HepG2 (cell line): ENCODE results near the gene NAPB. TPM values are rescaled to one million over a fixed set of nuclear protein-coding genes. Genes with fewer than 3 reads are reported as not detected.

ENCODE experiments used
- BCL6 ChIP-seq: IDR thresholded peaks from 2 replicates; pipeline ENCODE4 v1.6.1; 2016; ENCODE audit warnings: missing genetic modification reagents, missing compliant biosample characterization
- JUNB ChIP-seq: sonication (generic); formaldehyde crosslinking; IDR thresholded peaks from 2 replicates; pipeline ENCODE4 v1.8.0; 2022; ENCODE audit warnings: missing genetic modification reagents, mild to moderate bottlenecking, borderline replicate concordance
- MATR3 ChIP-seq: sonication (generic); formaldehyde crosslinking; IDR thresholded peaks from 2 replicates; pipeline ENCODE4 v1.4.0; 2020; ENCODE audit warnings: missing genetic modification reagents
- MAZ ChIP-seq, 2 experiments: sonication (generic) in 1 of 2; formaldehyde crosslinking in 1 of 2; IDR thresholded peaks; 2 replicates each; pipeline versions ENCODE4 v1.5.0 to v1.6.1; 2012 to 2020; ENCODE audit warnings: low read depth in 2 of 2, mild to moderate bottlenecking in 2 of 2, borderline replicate concordance in 1 of 2, improper control_type of control experiment in 1 of 2, low read length in 1 of 2, missing genetic modification reagents in 1 of 2, moderate library complexity in 1 of 2
- NR3C1 ChIP-seq: sonication (generic); formaldehyde crosslinking; IDR thresholded peaks from 2 replicates; pipeline ENCODE4 v1.4.0; 2020; ENCODE audit warnings: missing genetic modification reagents
- PAWR ChIP-seq: sonication (generic); formaldehyde crosslinking; IDR thresholded peaks from 2 replicates; pipeline ENCODE4 v1.4.0; 2020; ENCODE audit warnings: missing genetic modification reagents, mild to moderate bottlenecking, borderline replicate concordance
- SIN3B ChIP-seq: fragments of 150-350 bp; IDR thresholded peaks from 2 replicates; pipeline ENCODE4 v1.6.1; 2014; ENCODE audit warnings: low read length
- TEAD3 ChIP-seq: optimal IDR thresholded peaks from 2 replicates; pipeline ENCODE3; 2016; ENCODE audit warnings: borderline replicate concordance
- ZNF205 ChIP-seq: IDR thresholded peaks from 2 replicates; pipeline ENCODE4 v1.6.1; 2018; ENCODE audit warnings: missing biosample characterization, missing genetic modification reagents
- ZNF326 ChIP-seq: sonication (generic); formaldehyde crosslinking; IDR thresholded peaks from 2 replicates; pipeline ENCODE4 v1.4.0; 2020; ENCODE audit warnings: missing genetic modification reagents, borderline replicate concordance
- ZNF441 ChIP-seq: sonication (generic); formaldehyde crosslinking; IDR thresholded peaks from 2 replicates; pipeline ENCODE4 v1.7.0; 2021; ENCODE audit warnings: missing genetic modification reagents, borderline replicate concordance
- ZNF749 ChIP-seq: sonication (generic); formaldehyde crosslinking; IDR thresholded peaks from 2 replicates; pipeline ENCODE4 v1.8.0; 2022; ENCODE audit warnings: mild to moderate bottlenecking, missing genetic modification reagents, moderate library complexity, borderline replicate concordance
- polyA plus RNA-seq, 8 experiments: library from polyadenylated mRNA; depleted of rRNA in 3 of 8; stranded (reverse) in 7 of 8; unstranded in 1 of 8; fragments of >200 nt; fragmentation: Illumina TruSeq in 4 of 8; extraction: Trizol in 4 of 8; gene quantifications; 2 replicates each; pipeline versions ENCODE4 v1.2.1 to v1.2.3, GENCODE V29; 2011 to 2016; ENCODE audit warnings: low read depth in 4 of 8, missing spikeins in 1 of 8, mixed read lengths in 1 of 8; ENCODE audit not compliant: insufficient read depth in 1 of 8
- total RNA-seq, 5 experiments: library from RNA; depleted of rRNA; stranded (reverse); fragments of >200 nt; fragmentation: Illumina TruSeq; extraction: Trizol; gene quantifications; 2 replicates each; pipeline ENCODE4 v1.2.3, GENCODE V29; 2016; ENCODE audit warnings: low read depth in 1 of 5
- TF ChIP-seq, protein P1 (sequence below): sonication (generic); formaldehyde crosslinking; IDR thresholded peaks from 2 replicates; pipeline ENCODE4 v1.5.1; 2020; ENCODE audit warnings: mild to moderate bottlenecking, missing genetic modification reagents, borderline replicate concordance
- TF ChIP-seq, protein P2 (sequence below): sonication (generic); formaldehyde crosslinking; IDR thresholded peaks from 2 replicates; pipeline ENCODE4 v1.4.0; 2020; ENCODE audit warnings: mild to moderate bottlenecking, missing genetic modification reagents
- TF ChIP-seq, protein P3 (sequence below): sonication (generic); formaldehyde crosslinking; IDR thresholded peaks from 2 replicates; pipeline ENCODE4 v1.5.0; 2020; ENCODE audit warnings: missing genetic modification reagents, mild to moderate bottlenecking, borderline replicate concordance
- TF ChIP-seq, protein P4 (sequence below): conservative IDR thresholded peaks from 2 replicates; pipeline ENCODE4 v1.6.1; 2018; ENCODE audit warnings: missing genetic modification reagents
- TF ChIP-seq, protein P5 (sequence below): IDR thresholded peaks from 2 replicates; pipeline ENCODE4 v1.6.1; 2016; ENCODE audit warnings: low read depth, control low read depth

NAPB gene
- total and polyA plus RNA-seq, 2 of the 13 experiments (the other 11 are each of a cell fraction or from before 2014, with no cell fraction given), result 15.2 to 16.1 TPM

DNA sequence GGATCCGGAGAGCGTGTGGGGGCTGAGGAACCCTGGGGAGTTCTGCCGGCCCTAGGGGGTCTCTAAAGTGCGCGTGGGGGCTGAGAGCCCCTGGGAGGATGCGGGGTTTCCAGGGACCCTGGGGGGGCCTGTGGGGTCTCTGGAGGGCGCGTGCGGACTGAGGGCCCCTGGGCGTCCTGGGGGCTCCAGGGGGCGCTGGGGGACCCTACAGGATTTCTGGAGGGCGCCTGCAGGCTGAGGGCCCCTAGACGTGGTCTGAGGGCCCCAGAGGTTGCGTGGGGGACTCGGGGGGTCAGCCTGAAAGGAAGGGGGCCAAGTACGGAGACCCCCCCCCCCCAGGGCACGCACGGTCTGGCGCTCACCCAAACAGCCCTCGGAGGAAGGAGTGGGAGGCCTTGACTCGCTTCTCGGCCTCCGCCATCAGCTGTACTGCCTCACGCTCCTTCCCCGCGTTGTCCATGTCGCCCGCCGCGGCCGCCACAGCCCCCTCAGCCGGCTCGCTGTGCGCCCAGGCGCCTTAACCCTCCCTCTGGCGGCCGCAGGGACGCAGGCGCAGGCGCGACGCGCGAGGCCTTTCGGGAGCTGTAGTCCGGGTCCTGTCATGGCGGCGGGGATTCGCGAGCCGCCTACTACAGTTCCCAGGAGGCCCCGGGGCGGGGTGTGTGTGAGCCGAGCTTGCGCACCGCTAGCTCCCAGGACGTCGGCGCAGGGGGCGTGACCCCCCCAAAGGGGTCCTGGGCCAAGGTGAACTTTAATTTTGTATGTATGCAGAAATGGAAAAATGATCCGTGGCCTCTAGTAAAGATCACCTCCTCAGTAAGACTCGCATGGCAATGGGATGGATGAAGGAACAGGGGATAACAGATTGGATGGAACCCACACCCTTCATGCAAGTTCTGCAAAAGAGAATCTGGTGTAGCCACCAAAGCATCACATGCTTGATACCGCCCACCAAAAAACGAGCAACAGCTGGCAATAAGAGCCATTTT, at the start of gene NAPB (continued):
- TF ChIP-seq, protein P1, sequence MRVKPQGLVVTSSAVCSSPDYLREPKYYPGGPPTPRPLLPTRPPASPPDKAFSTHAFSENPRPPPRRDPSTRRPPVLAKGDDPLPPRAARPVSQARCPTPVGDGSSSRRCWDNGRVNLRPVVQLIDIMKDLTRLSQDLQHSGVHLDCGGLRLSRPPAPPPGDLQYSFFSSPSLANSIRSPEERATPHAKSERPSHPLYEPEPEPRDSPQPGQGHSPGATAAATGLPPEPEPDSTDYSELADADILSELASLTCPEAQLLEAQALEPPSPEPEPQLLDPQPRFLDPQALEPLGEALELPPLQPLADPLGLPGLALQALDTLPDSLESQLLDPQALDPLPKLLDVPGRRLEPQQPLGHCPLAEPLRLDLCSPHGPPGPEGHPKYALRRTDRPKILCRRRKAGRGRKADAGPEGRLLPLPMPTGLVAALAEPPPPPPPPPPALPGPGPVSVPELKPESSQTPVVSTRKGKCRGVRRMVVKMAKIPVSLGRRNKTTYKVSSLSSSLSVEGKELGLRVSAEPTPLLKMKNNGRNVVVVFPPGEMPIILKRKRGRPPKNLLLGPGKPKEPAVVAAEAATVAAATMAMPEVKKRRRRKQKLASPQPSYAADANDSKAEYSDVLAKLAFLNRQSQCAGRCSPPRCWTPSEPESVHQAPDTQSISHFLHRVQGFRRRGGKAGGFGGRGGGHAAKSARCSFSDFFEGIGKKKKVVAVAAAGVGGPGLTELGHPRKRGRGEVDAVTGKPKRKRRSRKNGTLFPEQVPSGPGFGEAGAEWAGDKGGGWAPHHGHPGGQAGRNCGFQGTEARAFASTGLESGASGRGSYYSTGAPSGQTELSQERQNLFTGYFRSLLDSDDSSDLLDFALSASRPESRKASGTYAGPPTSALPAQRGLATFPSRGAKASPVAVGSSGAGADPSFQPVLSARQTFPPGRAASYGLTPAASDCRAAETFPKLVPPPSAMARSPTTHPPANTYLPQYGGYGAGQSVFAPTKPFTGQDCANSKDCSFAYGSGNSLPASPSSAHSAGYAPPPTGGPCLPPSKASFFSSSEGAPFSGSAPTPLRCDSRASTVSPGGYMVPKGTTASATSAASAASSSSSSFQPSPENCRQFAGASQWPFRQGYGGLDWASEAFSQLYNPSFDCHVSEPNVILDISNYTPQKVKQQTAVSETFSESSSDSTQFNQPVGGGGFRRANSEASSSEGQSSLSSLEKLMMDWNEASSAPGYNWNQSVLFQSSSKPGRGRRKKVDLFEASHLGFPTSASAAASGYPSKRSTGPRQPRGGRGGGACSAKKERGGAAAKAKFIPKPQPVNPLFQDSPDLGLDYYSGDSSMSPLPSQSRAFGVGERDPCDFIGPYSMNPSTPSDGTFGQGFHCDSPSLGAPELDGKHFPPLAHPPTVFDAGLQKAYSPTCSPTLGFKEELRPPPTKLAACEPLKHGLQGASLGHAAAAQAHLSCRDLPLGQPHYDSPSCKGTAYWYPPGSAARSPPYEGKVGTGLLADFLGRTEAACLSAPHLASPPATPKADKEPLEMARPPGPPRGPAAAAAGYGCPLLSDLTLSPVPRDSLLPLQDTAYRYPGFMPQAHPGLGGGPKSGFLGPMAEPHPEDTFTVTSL (CRISPR knock-in tag), result peak; percentile 70; the same call in 1 of the 2 replicates
- TF ChIP-seq BCL6 (CRISPR knock-in tag), result peak; percentile 70
- peak; percentile 71; the same call in 1 of the 2 replicates for TF ChIP-seq MAZ (IDR thresholded peaks at IDR 0.05; ENCODE audit: borderline replicate concordance, low read depth, low read length)
- peak; percentile 92 for TF ChIP-seq MAZ (CRISPR knock-in tag; IDR thresholded peaks at IDR 0.05; ENCODE audit: low read depth)
- TF ChIP-seq NR3C1 (CRISPR knock-in tag), result no peak
- peak; percentile 57; the same call in 1 of the 2 replicates for TF ChIP-seq SIN3B
- no peak; the same call in 1 of the 2 replicates for TF ChIP-seq PAWR (CRISPR knock-in tag)
- TF ChIP-seq ZNF749 (CRISPR knock-in tag), result no peak; the same call in 1 of the 2 replicates
- TF ChIP-seq, protein P2, sequence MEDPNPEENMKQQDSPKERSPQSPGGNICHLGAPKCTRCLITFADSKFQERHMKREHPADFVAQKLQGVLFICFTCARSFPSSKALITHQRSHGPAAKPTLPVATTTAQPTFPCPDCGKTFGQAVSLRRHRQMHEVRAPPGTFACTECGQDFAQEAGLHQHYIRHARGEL, result no peak
- TF ChIP-seq, protein P3, sequence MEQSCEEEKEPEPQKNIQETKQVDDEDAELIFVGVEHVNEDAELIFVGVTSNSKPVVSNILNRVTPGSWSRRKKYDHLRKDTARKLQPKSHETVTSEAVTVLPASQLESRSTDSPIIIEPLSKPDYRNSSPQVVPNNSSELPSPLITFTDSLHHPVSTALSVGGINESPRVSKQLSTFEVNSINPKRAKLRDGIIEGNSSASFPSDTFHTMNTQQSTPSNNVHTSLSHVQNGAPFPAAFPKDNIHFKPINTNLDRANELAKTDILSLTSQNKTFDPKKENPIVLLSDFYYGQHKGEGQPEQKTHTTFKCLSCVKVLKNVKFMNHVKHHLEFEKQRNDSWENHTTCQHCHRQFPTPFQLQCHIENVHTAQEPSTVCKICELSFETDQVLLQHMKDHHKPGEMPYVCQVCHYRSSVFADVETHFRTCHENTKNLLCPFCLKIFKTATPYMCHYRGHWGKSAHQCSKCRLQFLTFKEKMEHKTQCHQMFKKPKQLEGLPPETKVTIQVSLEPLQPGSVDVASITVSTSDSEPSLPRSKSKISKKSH (CRISPR knock-in tag), result peak; percentile 79
- peak; percentile 73 for TF ChIP-seq TEAD3 (CRISPR knock-in tag)
- TF ChIP-seq MATR3 (CRISPR knock-in tag), result 0 out of 2 replicates have a peak, but pooled peaks have one; percentile 80
- no peak for TF ChIP-seq ZNF441
- TF ChIP-seq, protein P4, sequence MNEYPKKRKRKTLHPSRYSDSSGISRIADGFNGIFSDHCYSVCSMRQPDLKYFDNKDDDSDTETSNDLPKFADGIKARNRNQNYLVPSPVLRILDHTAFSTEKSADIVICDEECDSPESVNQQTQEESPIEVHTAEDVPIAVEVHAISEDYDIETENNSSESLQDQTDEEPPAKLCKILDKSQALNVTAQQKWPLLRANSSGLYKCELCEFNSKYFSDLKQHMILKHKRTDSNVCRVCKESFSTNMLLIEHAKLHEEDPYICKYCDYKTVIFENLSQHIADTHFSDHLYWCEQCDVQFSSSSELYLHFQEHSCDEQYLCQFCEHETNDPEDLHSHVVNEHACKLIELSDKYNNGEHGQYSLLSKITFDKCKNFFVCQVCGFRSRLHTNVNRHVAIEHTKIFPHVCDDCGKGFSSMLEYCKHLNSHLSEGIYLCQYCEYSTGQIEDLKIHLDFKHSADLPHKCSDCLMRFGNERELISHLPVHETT (CRISPR knock-in tag), result peak; percentile 83; the same call in 1 of the 2 replicates
- TF ChIP-seq JUNB, result no peak
- TF ChIP-seq ZNF205 (CRISPR knock-in tag), result 0 out of 2 replicates have a peak, but pooled peaks have one; percentile 78
- TF ChIP-seq, protein P5, sequence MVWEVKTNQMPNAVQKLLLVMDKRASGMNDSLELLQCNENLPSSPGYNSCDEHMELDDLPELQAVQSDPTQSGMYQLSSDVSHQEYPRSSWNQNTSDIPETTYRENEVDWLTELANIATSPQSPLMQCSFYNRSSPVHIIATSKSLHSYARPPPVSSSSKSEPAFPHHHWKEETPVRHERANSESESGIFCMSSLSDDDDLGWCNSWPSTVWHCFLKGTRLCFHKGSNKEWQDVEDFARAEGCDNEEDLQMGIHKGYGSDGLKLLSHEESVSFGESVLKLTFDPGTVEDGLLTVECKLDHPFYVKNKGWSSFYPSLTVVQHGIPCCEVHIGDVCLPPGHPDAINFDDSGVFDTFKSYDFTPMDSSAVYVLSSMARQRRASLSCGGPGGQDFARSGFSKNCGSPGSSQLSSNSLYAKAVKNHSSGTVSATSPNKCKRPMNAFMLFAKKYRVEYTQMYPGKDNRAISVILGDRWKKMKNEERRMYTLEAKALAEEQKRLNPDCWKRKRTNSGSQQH (CRISPR knock-in tag), result peak; percentile 85
- TF ChIP-seq ZNF326 (CRISPR knock-in tag), result no peak
